Mesenchymal stem cell (in vitro differentiated cells and primary cell): Measurements from ENCODE around the gene HOXB4.
A peak's percentile ranks its signal among the peaks of the same experiment; 100 is the strongest.

ENCODE experiments used
- DNase-seq: peaks from one replicate; pipeline ENCODE4 v3.0.0-alpha.2; 2013
- H2AFZ ChIP-seq: one replicate; pipeline ENCODE4 v1.6.1; 2013; ENCODE audit warnings: low read depth, mild to moderate bottlenecking, control low read depth, inconsistent platforms, low read length, moderate library complexity
- H2AK5ac ChIP-seq: 2 replicates; pipeline ENCODE4 v1.6.1; 2013; ENCODE audit warnings: low read length, moderate library complexity, mild to moderate bottlenecking, inconsistent platforms; ENCODE audit not compliant: severe bottlenecking
- H2BK120ac ChIP-seq: one replicate; pipeline ENCODE4 v1.6.1; 2013; ENCODE audit warnings: low read depth, mild to moderate bottlenecking, inconsistent platforms, low read length, moderate library complexity
- H2BK12ac ChIP-seq, 2 experiments: one replicate each; pipeline ENCODE4 v1.6.1; 2013; ENCODE audit warnings: inconsistent platforms in 2 of 2, low read length in 2 of 2, mild to moderate bottlenecking in 2 of 2, moderate library complexity in 2 of 2, control low read depth in 1 of 2
- H2BK15ac ChIP-seq: one replicate; pipeline ENCODE4 v1.6.1; 2013; ENCODE audit warnings: mild to moderate bottlenecking, low read depth, inconsistent platforms; ENCODE audit not compliant: poor library complexity, severe bottlenecking
- H2BK5ac ChIP-seq: 2 replicates; pipeline ENCODE4 v1.6.1; 2013; ENCODE audit warnings: low read depth, mild to moderate bottlenecking, low read length, control low read depth, inconsistent platforms; ENCODE audit not compliant: poor library complexity, severe bottlenecking
- H3K14ac ChIP-seq, 2 experiments: one replicate each; pipeline ENCODE4 v1.6.1; 2013; ENCODE audit warnings: inconsistent platforms in 2 of 2, low read length in 2 of 2, control low read depth in 1 of 2, mild to moderate bottlenecking in 1 of 2, moderate library complexity in 1 of 2
- H3K18ac ChIP-seq, 2 experiments: one replicate each; pipeline ENCODE4 v1.6.1; 2013; ENCODE audit warnings: inconsistent platforms in 2 of 2, low read length in 2 of 2, control low read depth in 1 of 2, low read depth in 1 of 2, mild to moderate bottlenecking in 1 of 2
- H3K23ac ChIP-seq, 2 experiments: one replicate each; pipeline ENCODE4 v1.6.1; 2013; ENCODE audit warnings: inconsistent platforms in 2 of 2, low read length in 2 of 2, mild to moderate bottlenecking in 2 of 2, moderate library complexity in 2 of 2, control low read depth in 1 of 2
- H3K27ac ChIP-seq: 2 replicates; pipeline ENCODE4 v1.5.1; 2013; ENCODE audit warnings: mild to moderate bottlenecking, moderate library complexity, low read length, control low read depth, inconsistent platforms; ENCODE audit not compliant: poor library complexity, severe bottlenecking
- H3K27me3 ChIP-seq, 2 experiments: 2 replicates each; pipeline versions ENCODE4 v1.6.1 to v1.7.0; 2013; ENCODE audit warnings: low read length in 2 of 2, mild to moderate bottlenecking in 2 of 2, moderate library complexity in 2 of 2, control low read depth in 1 of 2, inconsistent platforms in 1 of 2; ENCODE audit not compliant: control insufficient read depth in 1 of 2, insufficient read depth in 1 of 2
- H3K36me3 ChIP-seq, 2 experiments: 2 replicates each; pipeline versions ENCODE4 v1.6.1 to v1.7.0; 2013; ENCODE audit warnings: low read length in 2 of 2, control low read depth in 1 of 2, inconsistent platforms in 1 of 2, low read depth in 1 of 2, mild to moderate bottlenecking in 1 of 2; ENCODE audit not compliant: insufficient read depth in 2 of 2, control insufficient read depth in 1 of 2
- H3K4ac ChIP-seq, 2 experiments: one replicate each; pipeline ENCODE4 v1.6.1; 2013; ENCODE audit warnings: inconsistent platforms in 2 of 2, low read length in 2 of 2, mild to moderate bottlenecking in 2 of 2, moderate library complexity in 2 of 2, control low read depth in 1 of 2, low read depth in 1 of 2
- H3K4me1 ChIP-seq: 2 replicates; pipeline ENCODE4 v1.6.1; 2013; ENCODE audit warnings: low read depth, low read length, control low read depth; ENCODE audit not compliant: control insufficient read depth, insufficient read depth
- H3K4me2 ChIP-seq: 2 replicates; pipeline ENCODE4 v1.6.1; 2013; ENCODE audit warnings: low read length, mild to moderate bottlenecking, inconsistent platforms; ENCODE audit not compliant: poor library complexity, severe bottlenecking
- H3K4me3 ChIP-seq, 2 experiments: 2 replicates each; pipeline versions ENCODE4 v1.5.1 to v1.7.0; 2013; ENCODE audit warnings: low read length in 2 of 2, mild to moderate bottlenecking in 2 of 2, control low read depth in 1 of 2, low read depth in 1 of 2; ENCODE audit not compliant: insufficient read depth in 1 of 2
- H3K79me1 ChIP-seq: replicated peaks from 2 replicates; pipeline ENCODE4 v1.6.1; 2013; ENCODE audit warnings: mild to moderate bottlenecking, control low read depth, low read length, inconsistent platforms; ENCODE audit not compliant: poor library complexity, severe bottlenecking
- H3K9ac ChIP-seq: 2 replicates; pipeline ENCODE4 v1.7.0; 2013; ENCODE audit warnings: mild to moderate bottlenecking, low read length, moderate library complexity
- H3K9me3 ChIP-seq: 2 replicates; pipeline ENCODE4 v1.7.0; 2013; ENCODE audit warnings: mild to moderate bottlenecking, low read length; ENCODE audit not compliant: control insufficient read depth
- H4K8ac ChIP-seq: one replicate; pipeline ENCODE4 v1.6.1; 2013; ENCODE audit warnings: inconsistent platforms, mild to moderate bottlenecking, low read length, moderate library complexity
- H4K91ac ChIP-seq: one replicate; pipeline ENCODE4 v1.6.1; 2013; ENCODE audit warnings: mild to moderate bottlenecking, low read length, inconsistent platforms
- WGBS: methylation state at CpG from one replicate; pipeline ENCODE4 v1.1.7; 2013; ENCODE audit warnings: mixed read lengths; 5-methylcytosine and 5-hydroxymethylcytosine counted together

HOXB4 gene

DNA sequence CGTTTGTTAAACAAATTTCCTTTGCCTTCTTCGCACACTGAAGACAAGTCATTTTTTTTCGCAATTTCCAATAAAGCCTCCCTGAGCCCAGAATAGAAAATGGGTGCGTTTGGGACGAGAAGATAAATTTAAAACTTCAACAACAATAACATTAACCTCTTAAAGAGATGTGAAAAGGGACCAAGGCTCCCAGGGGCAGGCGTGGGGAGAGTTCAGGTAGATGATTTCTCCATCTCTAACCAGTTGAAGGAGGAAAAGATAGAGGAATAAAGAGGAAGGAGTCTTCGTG lies 1.3 kb upstream of the HOXB4 start:
- peaks cover 6% of the 10 kb centered on the region in 2 experiments for H3K36me3 ChIP-seq
- no peak overlapping the region for H3K4ac ChIP-seq
- H2BK12ac ChIP-seq: peak overlapping the region in 1 of 2 experiments; percentile 43
- H3K27me3 ChIP-seq: no peaks in the 10 kb centered on the region
- no peaks in the 10 kb centered on the region for H3K9me3 ChIP-seq
- H3K4me3 ChIP-seq: peak overlapping the region in 1 of 2 experiments; percentile 96
- no peak overlapping the region for H3K27ac ChIP-seq
- no peak overlapping the region for H2BK5ac ChIP-seq
- no peak overlapping the region for H2AK5ac ChIP-seq
- H3K79me1 ChIP-seq: peaks cover 4% of the 10 kb centered on the region
- no peak overlapping the region for H2BK15ac ChIP-seq
- H2BK120ac ChIP-seq: peak overlapping the region; percentile 74
- no peak overlapping the region for H3K14ac ChIP-seq
- H2AFZ ChIP-seq: no peak overlapping the region
- peak overlapping the region; percentile 82 for H3K4me2 ChIP-seq
- H3K9ac ChIP-seq: peak overlapping the region; percentile 98
- peak overlapping the region in 1 of 2 experiments; percentile 91 for H3K18ac ChIP-seq
- 0% methylated on average over 1 of the region's 7 CpGs for WGBS
- no peak overlapping the region for H3K23ac ChIP-seq
- H4K91ac ChIP-seq: no peak overlapping the region
- DNase-seq: no peak
- H4K8ac ChIP-seq: no peak overlapping the region
- H3K4me1 ChIP-seq: peaks cover 34% of the 10 kb centered on the region

DNA sequence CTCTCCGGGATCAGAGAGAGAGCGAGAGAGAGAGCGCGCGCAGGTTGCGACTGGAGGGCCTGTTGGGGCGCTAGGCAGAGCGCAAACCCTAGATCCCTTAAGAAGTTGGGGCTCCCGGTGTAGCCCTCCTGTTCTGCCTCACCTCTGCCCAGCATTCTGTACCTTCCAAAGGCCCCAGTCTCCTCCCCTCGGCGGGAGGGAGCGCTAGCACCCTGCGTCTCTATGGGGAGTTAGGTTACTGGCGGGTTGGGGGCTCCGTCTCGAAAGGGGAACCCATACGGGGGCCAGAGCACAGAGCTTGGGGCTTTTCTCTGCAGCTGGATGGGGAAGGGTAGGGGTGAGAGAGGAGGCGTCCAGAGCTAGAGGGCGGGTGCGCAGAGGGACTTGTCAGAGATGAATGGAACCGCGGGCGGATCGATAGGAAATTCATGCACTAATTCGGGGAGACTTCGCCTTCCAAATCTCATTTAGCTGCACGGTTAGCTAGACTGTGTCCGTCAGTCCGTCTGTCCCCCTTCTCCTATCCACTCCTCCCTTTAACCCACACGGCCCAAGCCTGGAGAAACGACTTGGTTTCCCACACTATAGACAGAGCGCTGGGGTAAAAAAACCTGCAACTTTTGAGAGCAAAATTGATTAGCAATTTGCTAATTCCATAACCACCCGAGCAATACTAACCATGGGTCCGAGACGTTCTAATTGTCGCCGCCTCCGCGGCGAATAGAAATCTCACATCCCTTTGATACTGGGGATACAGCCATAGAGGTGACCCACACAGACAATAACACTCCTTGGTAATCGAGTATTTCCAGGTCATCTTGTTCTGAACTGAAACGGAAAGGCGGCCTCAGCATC lies 693 bp upstream of the HOXB4 start:
- Histone ChIP-seq H3K27ac (peak overlapping the region; percentile 60), H3K79me1 (peaks cover 7% of the 10 kb centered on the region), H2AFZ (no peak overlapping the region), H2BK12ac (peak overlapping the region; percentile 55 to 80), H3K18ac (peak overlapping the region; percentile 87 to 91), H2AK5ac (peak overlapping the region; percentile 1), H3K4me2 (peak overlapping the region; percentile 82), H3K4me1 (peaks cover 35% of the 10 kb centered on the region), H3K14ac (peak overlapping the region; percentile 22 to 87), H4K8ac (peak overlapping the region; percentile 94), H2BK5ac (no peak overlapping the region), H2BK120ac (peak overlapping the region; percentile 97), H3K4me3 (peak overlapping the region; percentile 62 to 96), H3K9me3 (no peaks in the 10 kb centered on the region), H2BK15ac (peak overlapping the region; percentile 86), H3K4ac (peak overlapping the region; percentile 92 to 93), H3K9ac (peak overlapping the region; percentile 98), H4K91ac (peak overlapping the region; percentile 95), H3K27me3 (no peaks in the 10 kb centered on the region), H3K23ac (peak overlapping the region in 1 of 2 experiments; percentile 79), H3K36me3 (peaks cover 6% of the 10 kb centered on the region in 2 experiments)
- WGBS: 2% methylated on average over 35 of the region's 43 CpGs
- peak; percentile 76 for DNase-seq

DNA sequence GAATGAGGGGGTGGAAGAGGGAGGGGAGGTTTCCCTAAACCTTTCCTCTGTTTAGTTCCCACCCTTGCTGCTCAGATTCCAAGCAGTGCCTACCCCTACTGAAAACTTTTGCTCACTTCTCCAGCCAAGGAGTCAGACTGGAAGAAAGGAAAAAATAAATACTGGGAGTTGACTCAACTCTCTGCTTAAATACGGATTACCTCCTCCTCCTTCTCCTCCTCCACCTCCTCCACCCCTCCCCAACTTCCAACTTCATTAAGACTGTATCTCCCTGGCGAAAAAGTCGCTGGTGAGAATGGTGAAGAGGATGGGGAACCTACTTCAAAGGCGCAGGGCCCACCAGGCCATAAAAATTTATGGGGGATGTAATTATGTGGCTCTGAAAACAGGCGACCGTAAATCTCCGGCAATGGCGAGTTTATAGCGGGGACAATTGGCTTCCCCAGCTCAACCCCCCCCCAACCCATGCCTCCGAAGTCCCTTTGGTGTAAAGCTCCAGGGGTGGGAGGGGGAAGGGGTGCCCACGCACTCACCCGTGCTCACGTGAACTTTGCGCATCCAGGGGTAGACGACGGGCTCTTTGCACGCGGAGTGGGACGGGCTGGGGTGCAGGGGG lies 712 bp downstream of the HOXB4 start:
- H2BK5ac ChIP-seq: no peak overlapping the region
- no peak overlapping the region for H4K91ac ChIP-seq
- H3K4me2 ChIP-seq: peak overlapping the region; percentile 60
- peak overlapping the region; percentile 90 for H3K9ac ChIP-seq
- 0% methylated on average over 8 of the region's 19 CpGs for WGBS
- peak overlapping the region in 1 of 2 experiments; percentile 91 for H3K23ac ChIP-seq
- peaks cover 10 to 11% of the 10 kb centered on the region in 2 experiments for H3K36me3 ChIP-seq
- peak overlapping the region; percentile 62 for H2BK120ac ChIP-seq
- DNase-seq: peak; percentile 75
- peak overlapping the region; percentile 69 to 96 for H3K4me3 ChIP-seq
- peaks cover 5% of the 10 kb centered on the region for H3K79me1 ChIP-seq
- H3K4me1 ChIP-seq: peaks cover 38% of the 10 kb centered on the region
- peak overlapping the region; percentile 58 to 95 for H3K18ac ChIP-seq
- no peaks in the 10 kb centered on the region for H3K9me3 ChIP-seq
- H2AFZ ChIP-seq: no peak overlapping the region
- H3K4ac ChIP-seq: peak overlapping the region; percentile 84 to 98
- H2BK15ac ChIP-seq: peak overlapping the region; percentile 70
- H2AK5ac ChIP-seq: no peak overlapping the region
- peak overlapping the region; percentile 81 for H4K8ac ChIP-seq
- H2BK12ac ChIP-seq: peak overlapping the region in 1 of 2 experiments; percentile 89
- peak overlapping the region in 1 of 2 experiments; percentile 97 for H3K14ac ChIP-seq
- peaks cover 0 to 4% of the 10 kb centered on the region in 2 experiments for H3K27me3 ChIP-seq
- peak overlapping the region; percentile 37 for H3K27ac ChIP-seq
